Progenitor cell of endocrine pancreas (in vitro differentiated cells): ENCODE data around the gene COL27A1. TPM values are rescaled to one million over a fixed set of nuclear protein-coding genes. Genes with fewer than 3 reads are reported as not detected.

ENCODE experiments used
- DNase-seq: peaks from one replicate; pipeline ENCODE4 v3.0.0; 2021; ENCODE audit warnings: low spot score; ENCODE audit not compliant: unreplicated experiment
- H3K27ac Mint-ChIP-seq: 2 replicates; pipeline ENCODE4 v1.8.0; 2021; ENCODE audit warnings: mild to moderate bottlenecking, moderate library complexity, mixed read lengths
- H3K27me3 Mint-ChIP-seq: 2 replicates; pipeline ENCODE4 v1.8.0; 2021; ENCODE audit warnings: mixed read lengths
- H3K36me3 Mint-ChIP-seq: 2 replicates; pipeline ENCODE4 v1.8.0; 2022; ENCODE audit warnings: mixed read lengths; ENCODE audit not compliant: insufficient read depth
- H3K4me1 Mint-ChIP-seq: 2 replicates; pipeline ENCODE4 v1.8.0; 2021; ENCODE audit warnings: low read depth, mixed read lengths
- H3K4me3 Mint-ChIP-seq: 2 replicates; pipeline ENCODE4 v1.8.0; 2021; ENCODE audit warnings: low read depth, mild to moderate bottlenecking, moderate library complexity, mixed read lengths
- H3K9me3 Mint-ChIP-seq: 2 replicates; pipeline ENCODE4 v1.8.0; 2021; ENCODE audit warnings: low read depth, mixed read lengths
- total RNA-seq: library from RNA; stranded (reverse); gene quantifications from 2 replicates; pipeline ENCODE4 v1.2.1, GENCODE V29; 2021
- TF ChIP-seq, protein P1 (sequence below): fragments of 200-600 bp; sonication (generic); IDR thresholded peaks from one replicate; pipeline ENCODE4 v1.5.0; 2021; ENCODE audit warnings: antibody characterized with exemption, mild to moderate bottlenecking; ENCODE audit not compliant: unreplicated experiment

The COL27A1 gene
- total RNA-seq, 1 donor from 2014 or later = 178 TPM

DNA sequence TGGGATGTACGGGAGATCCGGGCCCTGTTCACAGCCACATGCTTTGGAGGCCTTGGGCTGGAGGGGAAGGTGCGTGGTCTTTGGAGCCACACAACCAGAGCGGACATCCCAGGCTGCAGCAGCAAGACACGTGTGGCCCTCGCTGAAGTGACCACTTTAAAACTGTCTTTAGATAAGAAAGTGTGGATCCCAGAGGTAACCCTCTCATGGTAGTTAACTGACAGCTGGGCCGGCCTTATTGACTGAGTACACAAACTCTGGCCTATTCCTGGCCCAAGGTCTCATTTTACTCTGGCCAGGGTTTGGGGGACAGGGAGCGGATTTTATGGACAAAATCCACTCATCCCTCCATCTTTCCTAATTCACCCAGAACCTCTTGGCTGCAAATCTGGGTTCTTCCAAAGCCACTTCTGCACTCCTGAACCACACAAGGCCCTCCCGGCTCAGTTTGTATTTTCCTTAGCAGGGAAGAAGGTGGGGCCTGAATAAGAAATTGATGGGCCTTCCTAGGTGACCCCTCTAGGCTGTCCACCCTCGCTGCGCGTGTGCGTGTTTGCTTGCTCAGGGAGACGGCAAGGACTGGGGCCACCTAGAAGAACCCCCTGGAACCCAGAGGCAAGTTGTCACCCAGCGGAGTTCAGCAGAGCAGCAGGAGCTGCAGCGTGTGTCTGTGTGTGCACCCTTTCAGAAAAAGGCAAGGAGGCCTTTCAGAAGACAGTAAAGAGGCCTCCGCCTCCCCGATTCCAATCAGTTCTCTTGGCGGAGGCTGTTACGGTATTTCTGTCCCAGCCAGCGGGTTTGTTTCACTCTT is 94.3 kb downstream of the COL27A1 start:
- no peaks in the 10 kb centered on the region for H3K9me3 Mint-ChIP-seq
- no peaks in the 10 kb centered on the region for H3K27me3 Mint-ChIP-seq
- peaks cover 11% of the 10 kb centered on the region for H3K36me3 Mint-ChIP-seq
- TF ChIP-seq, protein P1, sequence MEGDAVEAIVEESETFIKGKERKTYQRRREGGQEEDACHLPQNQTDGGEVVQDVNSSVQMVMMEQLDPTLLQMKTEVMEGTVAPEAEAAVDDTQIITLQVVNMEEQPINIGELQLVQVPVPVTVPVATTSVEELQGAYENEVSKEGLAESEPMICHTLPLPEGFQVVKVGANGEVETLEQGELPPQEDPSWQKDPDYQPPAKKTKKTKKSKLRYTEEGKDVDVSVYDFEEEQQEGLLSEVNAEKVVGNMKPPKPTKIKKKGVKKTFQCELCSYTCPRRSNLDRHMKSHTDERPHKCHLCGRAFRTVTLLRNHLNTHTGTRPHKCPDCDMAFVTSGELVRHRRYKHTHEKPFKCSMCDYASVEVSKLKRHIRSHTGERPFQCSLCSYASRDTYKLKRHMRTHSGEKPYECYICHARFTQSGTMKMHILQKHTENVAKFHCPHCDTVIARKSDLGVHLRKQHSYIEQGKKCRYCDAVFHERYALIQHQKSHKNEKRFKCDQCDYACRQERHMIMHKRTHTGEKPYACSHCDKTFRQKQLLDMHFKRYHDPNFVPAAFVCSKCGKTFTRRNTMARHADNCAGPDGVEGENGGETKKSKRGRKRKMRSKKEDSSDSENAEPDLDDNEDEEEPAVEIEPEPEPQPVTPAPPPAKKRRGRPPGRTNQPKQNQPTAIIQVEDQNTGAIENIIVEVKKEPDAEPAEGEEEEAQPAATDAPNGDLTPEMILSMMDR = no peak
- H3K4me1 Mint-ChIP-seq = no peaks in the 10 kb centered on the region
- no peak overlapping the region for H3K27ac Mint-ChIP-seq
- no peak for DNase-seq
- H3K4me3 Mint-ChIP-seq = no peak overlapping the region

DNA sequence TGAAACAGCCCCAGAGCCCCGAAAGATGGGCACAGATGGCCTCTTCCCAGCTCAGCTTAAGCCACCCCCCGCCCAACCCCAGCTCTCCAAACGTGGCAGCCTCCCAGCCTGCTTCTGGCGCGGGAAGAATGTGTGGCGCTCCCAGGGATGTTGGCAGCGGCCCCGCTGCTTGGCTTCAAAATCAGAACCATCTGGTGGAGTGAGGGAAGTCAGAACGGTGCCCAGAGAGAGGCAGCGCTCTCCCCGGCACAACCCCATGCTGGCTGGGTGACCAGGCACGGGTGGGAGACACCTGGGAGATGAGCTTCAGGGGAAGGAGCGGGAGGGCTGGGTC is 94.9 kb downstream of the COL27A1 start:
- TF ChIP-seq, protein P1 = no peak
- Mint-ChIP-seq H3K27me3 (no peaks in the 10 kb centered on the region), H3K9me3 (no peaks in the 10 kb centered on the region), H3K4me3 (no peak overlapping the region), H3K4me1 (no peaks in the 10 kb centered on the region), H3K36me3 (peaks cover 13% of the 10 kb centered on the region), H3K27ac (no peak overlapping the region)
- no peak for DNase-seq

DNA sequence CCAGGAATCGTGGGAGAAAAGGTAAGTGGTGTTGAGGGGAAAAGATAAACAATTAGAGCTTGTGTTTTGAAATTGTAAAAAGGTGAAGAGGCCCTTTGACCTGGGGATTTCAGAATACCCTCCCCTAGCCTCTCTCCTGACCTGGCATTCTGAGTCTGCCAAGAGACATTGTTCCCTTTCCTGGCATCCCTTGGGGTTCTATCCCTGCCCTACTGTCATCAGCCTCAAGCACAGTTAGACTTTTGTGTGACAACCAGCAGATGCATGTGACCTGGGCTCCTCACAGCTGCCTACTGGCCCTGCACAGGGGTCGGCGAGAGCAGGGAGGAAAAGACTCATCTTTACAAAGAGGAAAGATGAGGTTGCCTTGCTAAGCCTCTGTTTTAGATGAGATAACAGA is 95.3 kb downstream of the COL27A1 start:
- Mint-ChIP-seq H3K4me3 (no peak overlapping the region), H3K27me3 (no peaks in the 10 kb centered on the region), H3K36me3 (peaks cover 13% of the 10 kb centered on the region), H3K9me3 (no peaks in the 10 kb centered on the region), H3K27ac (no peak overlapping the region), H3K4me1 (no peaks in the 10 kb centered on the region)
- DNase-seq = no peak
- TF ChIP-seq, protein P1 = no peak

DNA sequence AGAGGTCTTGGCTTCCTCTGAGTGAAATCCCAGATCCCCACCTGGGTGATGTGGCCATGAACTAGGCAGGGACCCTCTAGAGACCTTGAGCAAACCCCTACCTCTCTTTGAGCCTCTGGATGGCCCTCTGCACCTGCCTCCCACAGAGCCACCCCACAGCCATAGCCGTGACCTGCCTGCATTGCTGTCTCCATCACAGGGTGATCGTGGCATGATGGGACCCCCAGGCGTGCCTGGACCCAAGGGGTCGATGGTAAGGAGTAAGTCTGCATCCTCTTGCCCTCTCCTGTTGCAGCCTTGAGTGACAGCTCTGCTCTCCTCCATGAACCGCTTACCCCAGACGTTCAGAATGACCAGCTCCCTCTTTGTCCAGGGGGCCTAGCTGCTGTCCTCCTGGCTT is 97.1 kb downstream of the COL27A1 start:
- H3K4me3 Mint-ChIP-seq = no peak overlapping the region

DNA sequence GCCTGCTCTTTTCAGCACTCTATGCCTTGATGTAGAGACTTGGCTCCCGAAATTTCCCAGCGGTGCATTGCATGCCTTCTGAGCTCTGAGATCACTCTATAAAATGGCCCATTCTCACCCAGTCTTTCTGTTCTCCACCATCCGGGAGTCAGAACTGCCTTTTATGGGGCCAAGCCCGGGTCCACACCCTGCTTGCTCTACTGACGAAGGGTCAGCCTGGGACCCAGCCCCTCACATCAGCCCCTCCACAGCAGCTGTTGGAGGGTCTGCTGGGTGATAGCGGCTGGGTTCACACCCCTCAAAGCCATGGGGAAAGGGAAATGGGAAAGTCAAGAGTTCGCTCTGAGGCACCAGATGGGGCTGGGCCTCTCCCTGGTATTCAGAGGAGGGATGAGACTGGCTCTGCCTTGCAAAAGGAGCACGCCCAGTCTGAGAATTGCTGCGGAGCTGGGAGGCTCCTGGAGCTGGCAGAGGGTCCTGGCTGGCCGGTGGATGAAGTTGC is 101.5 kb downstream of the COL27A1 start:
- Mint-ChIP-seq H3K36me3 (peaks cover 8% of the 10 kb centered on the region), H3K27ac (no peak overlapping the region), H3K27me3 (no peaks in the 10 kb centered on the region), H3K4me3 (no peak overlapping the region), H3K4me1 (no peaks in the 10 kb centered on the region), H3K9me3 (no peaks in the 10 kb centered on the region)
- TF ChIP-seq, protein P1 = no peak
- no peak for DNase-seq

More for the DNA sequence above, 97.1 kb downstream of the COL27A1 start:
- H3K27me3 Mint-ChIP-seq = no peaks in the 10 kb centered on the region
- H3K9me3 Mint-ChIP-seq = no peaks in the 10 kb centered on the region
- H3K27ac Mint-ChIP-seq = no peak overlapping the region
- peaks cover 9% of the 10 kb centered on the region for H3K36me3 Mint-ChIP-seq
- TF ChIP-seq, protein P1 = no peak
- no peaks in the 10 kb centered on the region for H3K4me1 Mint-ChIP-seq
- no peak for DNase-seq
